ENCODE data around the gene TRPM6.
"Not testable (repeated sequence)": the region's sequence is repeated elsewhere in the genome, so short reads cannot be mapped to it uniquely, and the experiment has no call there.

The TRPM6 gene

GRCh38 chr9:74901001-74901400 is 13.3 kb upstream of the TRPM6 start:
- TF ChIP-seq EZH2 (IDR thresholded peaks at IDR 0.05; ENCODE audit: borderline replicate concordance, low read depth, low read length, severe bottlenecking) (no peak), CTCF (IDR thresholded peaks at IDR 0.05; ENCODE audit: borderline replicate concordance, extremely low read depth, low read length, poor library complexity, severe bottlenecking) (no peak)
- H4K20me1 ChIP-seq (ENCODE audit: insufficient read depth, low read length) = no peaks in the 10 kb centered on the region
- DNase-seq = no peak
- H3K79me2 ChIP-seq (ENCODE audit: insufficient read depth, low read length) = no peaks in the 10 kb centered on the region
- no peak overlapping the region for H3K9ac ChIP-seq (ENCODE audit: low read depth, low read length)
- no peaks in the 10 kb centered on the region for H3K36me3 ChIP-seq (ENCODE audit: insufficient read depth, low read length)
- H3K9me3 ChIP-seq (ENCODE audit: insufficient read depth, low read length, severe bottlenecking) = no peaks in the 10 kb centered on the region
- no peak overlapping the region for H3K4me2 ChIP-seq (ENCODE audit: insufficient read depth, low read length)
- no peak for ATAC-seq (ENCODE audit: insufficient read depth, low read depth)
- no peak overlapping the region for H3K4me3 ChIP-seq (ENCODE audit: low read depth in 1 of 2, low read length in 2 of 2)
- H2AFZ ChIP-seq (ENCODE audit: low read depth, low read length) = no peak overlapping the region
- no peaks in the 10 kb centered on the region for H3K4me1 ChIP-seq (ENCODE audit: insufficient read depth, low read length)
- H3K27me3 ChIP-seq (ENCODE audit: insufficient read depth, low read length, poor library complexity) = no peaks in the 10 kb centered on the region
- no peak overlapping the region for H3K27ac ChIP-seq (ENCODE audit: low read length)

- H3K4me2 ChIP-seq (ENCODE audit: insufficient read depth, low read length); H3K9ac ChIP-seq (ENCODE audit: low read depth, low read length); H3K4me1 ChIP-seq (ENCODE audit: insufficient read depth, low read length); H3K27ac ChIP-seq (ENCODE audit: low read length); H3K36me3 ChIP-seq (ENCODE audit: insufficient read depth, low read length); H3K9me3 ChIP-seq (ENCODE audit: insufficient read depth, low read length, severe bottlenecking); DNase-seq; H3K79me2 ChIP-seq (ENCODE audit: insufficient read depth, low read length); ATAC-seq (ENCODE audit: insufficient read depth, low read depth); H4K20me1 ChIP-seq (ENCODE audit: insufficient read depth, low read length); H3K4me3 ChIP-seq (ENCODE audit: low read depth in 1 of 2, low read length in 2 of 2); H2AFZ ChIP-seq (ENCODE audit: low read depth, low read length): not testable (repeated sequence)
- H3K27me3 ChIP-seq (ENCODE audit: insufficient read depth, low read length, poor library complexity) = peaks cover 14% of the 10 kb centered on the region
Observed at GRCh38 chr9:74888449-74888848, 728 bp upstream of the TRPM6 start.

- H3K4me2 ChIP-seq (ENCODE audit: insufficient read depth, low read length) = no peak overlapping the region
- H3K36me3 ChIP-seq (ENCODE audit: insufficient read depth, low read length) = no peaks in the 10 kb centered on the region
- H3K4me3 ChIP-seq (ENCODE audit: low read depth in 1 of 2, low read length in 2 of 2) = no peak overlapping the region
- no peaks in the 10 kb centered on the region for H3K79me2 ChIP-seq (ENCODE audit: insufficient read depth, low read length)
- H4K20me1 ChIP-seq (ENCODE audit: insufficient read depth, low read length) = no peaks in the 10 kb centered on the region
- H2AFZ ChIP-seq (ENCODE audit: low read depth, low read length) = no peak overlapping the region
- peaks cover 14% of the 10 kb centered on the region for H3K27me3 ChIP-seq (ENCODE audit: insufficient read depth, low read length, poor library complexity)
- TF ChIP-seq EZH2 (IDR thresholded peaks at IDR 0.05; ENCODE audit: borderline replicate concordance, low read depth, low read length, severe bottlenecking) (no peak), CTCF (IDR thresholded peaks at IDR 0.05; ENCODE audit: borderline replicate concordance, extremely low read depth, low read length, poor library complexity, severe bottlenecking) (no peak)
- no peaks in the 10 kb centered on the region for H3K4me1 ChIP-seq (ENCODE audit: insufficient read depth, low read length)
- H3K27ac ChIP-seq (ENCODE audit: low read length) = no peak overlapping the region
- no peak overlapping the region for H3K9ac ChIP-seq (ENCODE audit: low read depth, low read length)
- no peak for DNase-seq
- ATAC-seq (ENCODE audit: insufficient read depth, low read depth) = no peak
- no peaks in the 10 kb centered on the region for H3K9me3 ChIP-seq (ENCODE audit: insufficient read depth, low read length, severe bottlenecking)
Observed at GRCh38 chr9:74887981-74888370, 255 bp upstream of the TRPM6 start.

GRCh38 chr9:74876382-74876949 is 11.3 kb downstream of the TRPM6 start:
- Histone ChIP-seq H3K9me3 (ENCODE audit: insufficient read depth, low read length, severe bottlenecking) (peaks cover 9% of the 10 kb centered on the region), H3K36me3 (ENCODE audit: insufficient read depth, low read length) (no peaks in the 10 kb centered on the region), H3K27ac (ENCODE audit: low read length) (no peak overlapping the region), H4K20me1 (ENCODE audit: insufficient read depth, low read length) (no peaks in the 10 kb centered on the region), H3K27me3 (ENCODE audit: insufficient read depth, low read length, poor library complexity) (peaks cover 10% of the 10 kb centered on the region), H3K4me3 (ENCODE audit: low read depth in 1 of 2, low read length in 2 of 2) (no peak overlapping the region), H3K4me2 (ENCODE audit: insufficient read depth, low read length) (no peak overlapping the region), H3K79me2 (ENCODE audit: insufficient read depth, low read length) (no peaks in the 10 kb centered on the region), H2AFZ (ENCODE audit: low read depth, low read length) (no peak overlapping the region), H3K9ac (ENCODE audit: low read depth, low read length) (no peak overlapping the region), H3K4me1 (ENCODE audit: insufficient read depth, low read length) (no peaks in the 10 kb centered on the region)
- ATAC-seq (ENCODE audit: insufficient read depth, low read depth) (no peak), DNase-seq (no peak)
- TF ChIP-seq EZH2 (IDR thresholded peaks at IDR 0.05; ENCODE audit: borderline replicate concordance, low read depth, low read length, severe bottlenecking) (no peak), CTCF (IDR thresholded peaks at IDR 0.05; ENCODE audit: borderline replicate concordance, extremely low read depth, low read length, poor library complexity, severe bottlenecking) (no peak)
